Testis (tissue), 3 donors: Measurements from ENCODE around the gene SOX6. TPM values are rescaled to one million over a fixed set of nuclear protein-coding genes. Genes with fewer than 3 reads are reported as not detected.

Source experiments
- DNase-seq: peaks from one replicate; pipeline ENCODE4 v3.0.0-alpha.2; 2019
- H3K27ac ChIP-seq, 2 donors: fragments of 200-600 bp; sonication (generic); one replicate each; pipeline ENCODE4 v1.5.1; 2019
- H3K27me3 ChIP-seq: fragments of 200-600 bp; sonication (generic); one replicate; pipeline ENCODE4 v1.5.1; 2019
- H3K36me3 ChIP-seq: fragments of 200-600 bp; sonication (generic); one replicate; pipeline ENCODE4 v1.5.1; 2017; ENCODE audit warnings: low read depth; ENCODE audit errors: missing control alignments
- H3K4me1 ChIP-seq: fragments of 200-600 bp; sonication (generic); one replicate; pipeline ENCODE4 v1.5.1; 2019
- H3K4me3 ChIP-seq, 2 donors: fragments of 200-600 bp; sonication (generic); one replicate each; pipeline ENCODE4 v1.5.1; 2017 to 2019
- H3K9me3 ChIP-seq: fragments of 200-600 bp; sonication (generic); one replicate; pipeline ENCODE4 v1.5.1; 2017
- CTCF ChIP-seq, 3 experiments: fragments of 450-650 bp in 2 of 3; fragments of 200-600 bp in 1 of 3; sonication (generic) in 1 of 3; IDR thresholded peaks; one replicate each; pipeline ENCODE4 v1.5.1; 2016 to 2019; ENCODE audit warnings: antibody characterized with exemption in 3 of 3, mild to moderate bottlenecking in 2 of 3, moderate library complexity in 1 of 3
- POLR2A ChIP-seq: fragments of 450-650 bp; IDR thresholded peaks from one replicate; pipeline ENCODE4 v1.6.1; 2017; ENCODE audit warnings: antibody characterized with exemption, mild to moderate bottlenecking, moderate library complexity
- WGBS, 2 donors: methylation state at CpG; one replicate each; pipeline ENCODE4 v1.1.5; 2018; 5-methylcytosine and 5-hydroxymethylcytosine counted together
- intact Hi-C: fragments of 100-400 bp; cut with DNase I; formaldehyde crosslinking; loops from one replicate; pipeline ENCODE4 v1.15.1; 2023; ENCODE audit warnings: low total_unique reads
- polyA plus RNA-seq: library from polyadenylated mRNA; stranded (reverse); fragments of 350-450 nt; fragmentation: Illumina TruSeq; extraction: RNeasy Lipid Tissue Mini Kit (QIAGEN cat#74804); gene quantifications from one replicate; pipeline ENCODE4 v1.2.3, GENCODE V29; 2014; ENCODE audit warnings: low read depth, low replicate concordance; ENCODE audit not compliant: insufficient read depth
- total RNA-seq, 2 donors: library from RNA; depleted of rRNA; stranded (reverse); fragments of >200 nt; gene quantifications; one replicate each; pipeline ENCODE4 v1.2.3, GENCODE V29; 2016

The SOX6 gene
- total and polyA plus RNA-seq, 3 donors from 2014 or later = 39.6 to 74.0 (median 52.3) TPM

DNA sequence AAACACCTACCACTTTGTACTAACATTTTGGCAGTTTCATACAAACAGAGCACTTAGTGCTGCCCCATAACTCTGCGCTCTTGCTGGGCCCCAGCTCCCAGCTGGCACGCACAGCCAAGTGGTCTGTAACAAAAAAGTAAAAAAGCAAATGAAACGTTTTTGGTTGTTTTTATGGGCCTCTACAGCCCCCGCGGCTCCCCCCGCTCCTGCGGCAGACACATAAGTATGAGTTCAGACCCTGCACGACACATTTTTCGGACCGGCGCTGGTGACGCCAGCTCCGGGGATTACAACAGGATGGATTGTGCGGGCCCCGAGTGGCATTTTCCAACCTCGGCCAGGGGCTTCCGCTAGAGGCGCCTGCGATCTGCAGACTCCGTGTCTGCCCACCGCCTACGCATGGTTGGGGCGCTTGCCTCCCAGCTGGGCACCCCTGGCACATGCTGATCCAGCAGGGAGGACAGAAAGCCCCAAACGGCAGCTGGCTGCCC lies 418.2 kb downstream of the SOX6 start:
- Histone ChIP-seq H3K27ac (no peak overlapping the region), H3K4me3 (peak overlapping the region; percentile 16 to 25), H3K27me3 (no peaks in the 10 kb centered on the region), H3K36me3 (no peaks in the 10 kb centered on the region), H3K9me3 (no peaks in the 10 kb centered on the region), H3K4me1 (no peaks in the 10 kb centered on the region)
- peak; percentile 22 for DNase-seq
- 73 to 75% methylated on average over 17 to 24 of the region's 24 CpGs for WGBS, 2 donors
- intact Hi-C loops = no loop called here
- TF ChIP-seq POLR2A (no peak), CTCF (IDR thresholded peaks at IDR 0.05) (no peak)

GRCh38 chr11:15937601-15938120 lies 418.7 kb downstream of the SOX6 start:
- H3K27me3 ChIP-seq = no peaks in the 10 kb centered on the region
- intact Hi-C loops = no loop called here
- H3K4me3 ChIP-seq = peak overlapping the region; percentile 16 to 25
- H3K36me3 ChIP-seq = no peaks in the 10 kb centered on the region
- TF ChIP-seq POLR2A = no peak
- TF ChIP-seq CTCF (IDR thresholded peaks at IDR 0.05) = no peak
- no peak for DNase-seq
- no peak overlapping the region for H3K27ac ChIP-seq
- no peaks in the 10 kb centered on the region for H3K9me3 ChIP-seq
- 47 to 71% methylated on average over 12 of the region's 12 CpGs for WGBS, 2 donors
- H3K4me1 ChIP-seq = no peaks in the 10 kb centered on the region

DNA sequence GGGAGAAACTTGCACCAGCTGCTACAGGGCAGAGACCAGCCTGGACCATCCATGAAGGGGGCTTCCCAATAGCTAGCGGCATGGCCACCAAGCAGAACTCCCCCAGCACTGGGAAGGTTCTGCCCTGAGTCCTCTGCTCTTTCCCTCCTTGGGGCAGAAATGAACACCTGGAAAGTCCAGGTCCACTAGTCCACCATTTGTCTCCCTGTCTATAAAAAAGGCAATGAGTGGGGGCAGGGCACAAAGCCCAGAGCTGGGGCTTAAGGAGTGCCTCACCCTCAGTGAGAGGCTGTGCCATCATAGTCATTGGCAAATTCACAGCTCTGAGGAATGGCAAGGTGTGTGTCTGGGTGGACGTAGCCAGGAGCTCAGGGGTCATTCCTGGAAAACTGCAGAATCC lies 420.3 kb downstream of the SOX6 start:
- intact Hi-C loops = no loop called here
- DNase-seq = no peak
- WGBS, 2 donors = 92 to 100% methylated on average over 2 of the region's 2 CpGs
- H3K4me3 ChIP-seq = no peak overlapping the region
- no peaks in the 10 kb centered on the region for H3K36me3 ChIP-seq
- no peaks in the 10 kb centered on the region for H3K9me3 ChIP-seq
- H3K27me3 ChIP-seq = no peaks in the 10 kb centered on the region
- TF ChIP-seq POLR2A = no peak
- no peak for TF ChIP-seq CTCF (IDR thresholded peaks at IDR 0.05)
- H3K4me1 ChIP-seq = no peaks in the 10 kb centered on the region
- H3K27ac ChIP-seq = no peak overlapping the region

- no peaks in the 10 kb centered on the region for H3K36me3 ChIP-seq
- DNase-seq = no peak
- no peak overlapping the region for H3K27ac ChIP-seq
- H3K4me3 ChIP-seq = no peak overlapping the region
- no peak for TF ChIP-seq POLR2A
- no peak for TF ChIP-seq CTCF (IDR thresholded peaks at IDR 0.05)
- no peaks in the 10 kb centered on the region for H3K27me3 ChIP-seq
- H3K4me1 ChIP-seq = no peaks in the 10 kb centered on the region
- 95 to 96% methylated on average over 8 of the region's 8 CpGs for WGBS, 2 donors
- no peaks in the 10 kb centered on the region for H3K9me3 ChIP-seq
- intact Hi-C loops = no loop called here
These were observed 421.0 kb downstream of the SOX6 start for GRCh38 chr11:15935373-15935772.
